Measurements from ENCODE around the gene THEM4.
"Not testable (repeated sequence)": the region's sequence is repeated elsewhere in the genome, so short reads cannot be mapped to it uniquely, and the experiment has no call there.

THEM4 gene

GRCh38 chr1:151858030-151858746, 51.1 kb downstream of the THEM4 start:
- no peak for DNase-seq

- DNase-seq = no peak
Observed at GRCh38 chr1:151855933-151856332, 53.4 kb downstream of the THEM4 start.

GRCh38 chr1:151855516-151855915, 53.8 kb downstream of the THEM4 start:
- not testable (repeated sequence) for DNase-seq

- no peak for DNase-seq
Observed at GRCh38 chr1:151854658-151855057, 54.7 kb downstream of the THEM4 start.

- no peak for DNase-seq
Observed at GRCh38 chr1:151853411-151853943, 55.8 kb downstream of the THEM4 start, which contains the start of gene THEM5. Gene THEM5 (minus strand): TSS chr1:151853712. CDS start chr1:151853565, 147 bp downstream.

GRCh38 chr1:151852733-151853132, 56.6 kb downstream of the THEM4 start:
- DNase-seq = no peak

GRCh38 chr1:151851886-151852285, 57.4 kb downstream of the THEM4 start:
- no peak for DNase-seq

GRCh38 chr1:151849871-151850270, 59.4 kb downstream of the THEM4 start:
- DNase-seq = no peak

GRCh38 chr1:151849126-151849525, 60.2 kb downstream of the THEM4 start:
- no peak for DNase-seq

- DNase-seq = no peak
Observed at GRCh38 chr1:151847867-151848596, 61.3 kb downstream of the THEM4 start.

- DNase-seq = no peak
Observed at GRCh38 chr1:151846686-151847237, 62.5 kb downstream of the THEM4 start.

- no peak for DNase-seq
Observed at GRCh38 chr1:151846062-151846568, 63.2 kb downstream of the THEM4 start.

GRCh38 chr1:151843398-151843797, 65.9 kb downstream of the THEM4 start:
- no peak for DNase-seq

GRCh38 chr1:151841141-151841540, 68.2 kb downstream of the THEM4 start:
- no peak for DNase-seq

GRCh38 chr1:151840421-151840820, 68.9 kb downstream of the THEM4 start:
- DNase-seq = no peak

GRCh38 chr1:151839457-151840403, 69.6 kb downstream of the THEM4 start, which contains the start of gene C2CD4D:
Gene C2CD4D (minus strand): TSS chr1:151839820. CDS start chr1:151838989, 831 bp downstream.
- DNase-seq = peak; percentile 76

- DNase-seq = no peak
Observed at GRCh38 chr1:151839082-151839412, 70.3 kb downstream of the THEM4 start.

GRCh38 chr1:151838222-151839081, 70.9 kb downstream of the THEM4 start:
- peak; percentile 51 for DNase-seq

- DNase-seq = no peak
Observed at GRCh38 chr1:151837884-151838221, 71.5 kb downstream of the THEM4 start.

GRCh38 chr1:151837197-151837596, 72.1 kb downstream of the THEM4 start:
- DNase-seq = peak; percentile 45

- DNase-seq = no peak
Observed at GRCh38 chr1:151835596-151835995, 73.7 kb downstream of the THEM4 start.

All from CD4-positive, alpha-beta T cell treated with Interleukin-6 for 4 hours (primary cell).